ENCODE data around the gene CHCHD5. TPM values are rescaled to one million over a fixed set of nuclear protein-coding genes. Genes with fewer than 3 reads are reported as not detected.

Gene CHCHD5
- 9.5 and 14.4 TPM in 2 replicates for total RNA-seq

GRCh38 chr2:112584134-112584890, at the start of gene CHCHD5:
Gene CHCHD5 (plus strand): TSS chr2:112584609. CDS start chr2:112584648, 39 bp downstream.

GRCh38 chr2:112542123-112542983, 42.1 kb upstream of the CHCHD5 start, which contains the start of gene POLR1B:
Gene POLR1B (plus strand): TSS chr2:112542465. CDS start chr2:112542495, 30 bp downstream.

Other genes starting within 250 kb of the CHCHD5 start
- gene RGPD8, start 151.0 kb upstream of the CHCHD5 start, total RNA-seq, result 6.4 and 6.7 TPM in 2 replicates
- gene TTL, start 102.5 kb upstream of the CHCHD5 start, total RNA-seq, result 19.6 and 23.7 TPM in 2 replicates
- 10.5 and 11.0 TPM in 2 replicates for gene POLR1B, start 42.1 kb upstream of the CHCHD5 start, total RNA-seq
- gene SLC20A1, start 61.3 kb downstream of the CHCHD5 start, total RNA-seq, result 112 TPM in 2 replicates
- 0.12 TPM in 1 of 2 replicates, not detected in the other for gene NT5DC4, start 136.4 kb downstream of the CHCHD5 start, total RNA-seq
- 0.81 and 1.9 TPM in 2 replicates for gene CKAP2L, start 180.0 kb downstream of the CHCHD5 start, total RNA-seq
- gene IL1A, start 199.9 kb downstream of the CHCHD5 start, total RNA-seq, result 0.05 TPM in 1 of 2 replicates, not detected in the other

Data from cardiac ventricle fibroblast (primary cell).